B cell (primary cell): Measurements from ENCODE around the gene SLC9C1. TPM values are rescaled to one million over a fixed set of nuclear protein-coding genes. Genes with fewer than 3 reads are reported as not detected.

Experiments used
- ATAC-seq: fragments of 200-7000 bp; cut with Tn5 transposase; one replicate; pipeline ENCODE4 v1.10.0; 2021; ENCODE audit warnings: low read depth, mild to moderate bottlenecking, moderate number of reproducible peaks, moderate library complexity
- CTCF ChIA-PET: fragments of 350-600 bp; sonication (Branson Sonifier 250); formaldehyde crosslinking; loops from one replicate; lab custom pipeline; 2021; ENCODE audit warnings: antibody characterized with exemption, inconsistent platforms; lab: Charles Lee
- POLR2A ChIA-PET: fragments of 350-600 bp; sonication (Branson Sonifier 250); formaldehyde crosslinking; loops from one replicate; lab custom pipeline; 2021; ENCODE audit warnings: antibody characterized with exemption; lab: Charles Lee
- DNase-seq: peaks from one replicate; pipeline ENCODE4 v3.0.0; 2013
- H2AFZ ChIP-seq: 2 replicates; pipeline ENCODE4 v1.6.1; 2012; ENCODE audit warnings: mild to moderate bottlenecking, low read depth, low read length; ENCODE audit not compliant: insufficient read depth, poor library complexity, severe bottlenecking
- H3K27ac ChIP-seq, 2 donors: 1 replicate in 1 of 2; 2 replicates in 1 of 2; pipeline ENCODE4 v1.5.1; 2012 to 2013; ENCODE audit warnings: low read length in 2 of 2, mild to moderate bottlenecking in 2 of 2, moderate library complexity in 1 of 2
- H3K27me3 ChIP-seq, 4 experiments: fragments of 200-600 bp in 1 of 4; sonication (generic) in 1 of 4; replicated peaks in 1 of 4; 1 replicate in 2 of 4; 2 replicates in 2 of 4; pipeline versions ENCODE4 v1.6.1 to v1.7.0; 2013 to 2016; ENCODE audit warnings: low read length in 3 of 4, mild to moderate bottlenecking in 2 of 4, mixed read lengths in 1 of 4, moderate library complexity in 1 of 4; ENCODE audit not compliant: insufficient read depth in 4 of 4, control insufficient read depth in 3 of 4; ENCODE audit errors: control extremely low read depth in 1 of 4
- H3K36me3 ChIP-seq, 2 experiments: replicated peaks in 1 of 2; 1 replicate in 1 of 2; 2 replicates in 1 of 2; pipeline versions ENCODE4 v1.6.1 to v1.7.1; 2013; ENCODE audit warnings: low read length in 1 of 2; ENCODE audit not compliant: insufficient read depth in 2 of 2, control insufficient read depth in 1 of 2; ENCODE audit errors: control extremely low read depth in 1 of 2, extremely low read depth in 1 of 2
- H3K4me1 ChIP-seq, 2 donors: fragments of 200-600 bp in 1 of 2; sonication (generic) in 1 of 2; 1 replicate in 1 of 2; 2 replicates in 1 of 2; pipeline versions ENCODE4 v1.5.1 to v1.6.1; 2013 to 2017; ENCODE audit warnings: low read length in 2 of 2; ENCODE audit not compliant: control insufficient read depth in 2 of 2, insufficient read depth in 2 of 2
- H3K4me2 ChIP-seq: replicated peaks from 2 replicates; pipeline ENCODE3; 2012; ENCODE audit warnings: mild to moderate bottlenecking, low read depth, low read length; ENCODE audit not compliant: poor library complexity, severe bottlenecking
- H3K4me3 ChIP-seq, 5 experiments: fragments of 200-600 bp in 1 of 5; sonication (generic) in 1 of 5; 1 replicate in 3 of 5; 2 replicates in 2 of 5; pipeline versions ENCODE4 v1.5.1 to v1.7.0; 2011 to 2016; ENCODE audit warnings: low read length in 4 of 5, mild to moderate bottlenecking in 4 of 5, low read depth in 2 of 5, control low read depth in 1 of 5, moderate library complexity in 1 of 5; ENCODE audit not compliant: insufficient read depth in 1 of 5; ENCODE audit errors: control extremely low read depth in 1 of 5, extremely low read depth in 1 of 5
- H3K79me2 ChIP-seq: fragments of 200-600 bp; sonication (generic); one replicate; pipeline ENCODE4 v1.6.0; 2016; ENCODE audit warnings: low read length; ENCODE audit not compliant: control insufficient read depth, insufficient read depth
- H3K9ac ChIP-seq: fragments of 200-600 bp; sonication (generic); 2 replicates; pipeline ENCODE4 v1.6.1; 2017; ENCODE audit warnings: mild to moderate bottlenecking, low read length, moderate library complexity
- H3K9me3 ChIP-seq, 3 donors: one replicate each; pipeline versions ENCODE4 v1.6.1 to v1.7.1; 2013; ENCODE audit warnings: low read length in 2 of 3; ENCODE audit not compliant: control insufficient read depth in 2 of 3, insufficient read depth in 1 of 3; ENCODE audit errors: control extremely low read depth in 1 of 3
- H4K20me1 ChIP-seq: 2 replicates; pipeline ENCODE4 v1.6.0; 2012; ENCODE audit warnings: mild to moderate bottlenecking, low read length; ENCODE audit not compliant: insufficient read depth, control insufficient read depth, poor library complexity, severe bottlenecking
- H3K27ac Mint-ChIP-seq: one replicate; pipeline ENCODE4 v1.8.0; 2021; ENCODE audit warnings: mixed read lengths
- H3K27me3 Mint-ChIP-seq: one replicate; pipeline ENCODE4 v1.8.0; 2021; ENCODE audit warnings: mixed read lengths
- H3K4me1 Mint-ChIP-seq: one replicate; pipeline ENCODE4 v1.8.0; 2021; ENCODE audit warnings: mixed read lengths
- H3K4me3 Mint-ChIP-seq: one replicate; pipeline ENCODE4 v1.8.0; 2021; ENCODE audit warnings: mixed read lengths
- H3K9me3 Mint-ChIP-seq: one replicate; pipeline ENCODE4 v1.8.0; 2022; ENCODE audit warnings: mixed read lengths; ENCODE audit not compliant: insufficient read depth
- CTCF ChIP-seq: fragments of 200-600 bp; IDR thresholded peaks from one replicate; pipeline ENCODE4 v1.8.0; 2022; ENCODE audit warnings: antibody characterized with exemption, mild to moderate bottlenecking
- EZH2 ChIP-seq: IDR thresholded peaks from 2 replicates; pipeline ENCODE4 v1.6.1; 2012; ENCODE audit warnings: borderline replicate concordance, low read depth, mild to moderate bottlenecking, moderate library complexity, low read length; ENCODE audit not compliant: insufficient read depth, poor library complexity, severe bottlenecking
- WGBS: methylation state at CpG from one replicate; pipeline ENCODE4 v1.1.5; 2013; ENCODE audit warnings: missing lambda C conversion rate; ENCODE audit not compliant: insufficient coverage; 5-methylcytosine and 5-hydroxymethylcytosine counted together
- intact Hi-C: fragments of 100-400 bp; cut with micrococcal nuclease; formaldehyde crosslinking; loops from one replicate; pipeline ENCODE4 v1.10.0; 2022
- polyA plus RNA-seq: library from polyadenylated mRNA; depleted of rRNA; stranded (reverse); fragments of >200 nt; gene quantifications from 2 replicates; pipeline ENCODE4 v1.2.3, GENCODE V29; 2012
- total RNA-seq, 2 donors: library from RNA; stranded (reverse); fragments of 120-200 nt in 1 of 2; gene quantifications; 1 replicate in 1 of 2; 2 replicates in 1 of 2; pipeline versions ENCODE4 v1.2.3 to v1.2.4, GENCODE V29; 2013 to 2022

The SLC9C1 gene
- total and polyA plus RNA-seq, 2 donors (not counting 1 experiment from before 2014, with no cell fraction given), result 0.07 to 0.49 TPM

DNA sequence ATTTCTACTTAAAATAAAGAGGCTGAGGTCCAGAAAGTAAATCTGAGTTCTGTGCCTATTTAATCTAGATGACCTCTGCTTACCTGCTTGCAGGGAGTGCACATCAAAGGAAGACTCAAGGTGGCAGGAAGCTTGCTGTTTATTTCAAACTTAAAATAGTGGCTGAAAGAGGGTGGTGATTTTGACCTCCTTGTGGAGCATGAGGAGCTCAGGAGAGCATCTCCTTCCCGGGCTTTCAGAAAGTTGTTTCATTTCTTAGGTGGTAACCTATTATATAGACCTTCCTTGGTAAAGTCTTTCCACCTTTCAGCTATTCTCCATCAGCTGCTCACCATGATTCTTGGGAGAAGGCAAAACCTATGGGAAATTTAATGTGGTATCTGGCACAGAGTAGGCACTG, 161.5 kb downstream of the SLC9C1 start:
- H3K27me3 Mint-ChIP-seq, result no peaks in the 10 kb centered on the region
- Histone ChIP-seq H3K36me3 (no peaks in the 10 kb centered on the region), H3K9me3 (no peaks in the 10 kb centered on the region), H3K4me2 (peak overlapping the region; percentile 78), H3K27me3 (no peaks in the 10 kb centered on the region), H3K4me3 (peak overlapping the region; percentile 32 to 81 (median 59)), H3K4me1 (peaks cover 80 to 87% of the 10 kb centered on the region in 2 donors), H3K27ac (peak overlapping the region; percentile 66 to 90), H2AFZ (peak overlapping the region; percentile 40), H3K79me2 (peaks cover 15% of the 10 kb centered on the region), H3K9ac (peak overlapping the region; percentile 69), H4K20me1 (no peaks in the 10 kb centered on the region)
- H3K4me3 Mint-ChIP-seq, result peak overlapping the region; percentile 92
- CTCF ChIA-PET, result interaction anchor here (0.8 to 2.5 kb wide), 5 partner anchors 13 to 161 kb away, joined by 3 to 15 read pairs (median 6); partner anchors contain the start of gene SLC9C1
- DNase-seq (no peak), ATAC-seq (no peak)
- no peak for TF ChIP-seq CTCF
- no peak for TF ChIP-seq EZH2
- intact Hi-C loops, result loop anchor here (5.0 kb wide), 2 partner anchors 340 to 860 kb away; partner anchors contain the start of gene GTPBP8
- peaks cover 90% of the 10 kb centered on the region for H3K4me1 Mint-ChIP-seq
- WGBS, result no CpG with 5 or more reads among the region's 1 CpG
- POLR2A ChIA-PET, result no interaction called here
- no peaks in the 10 kb centered on the region for H3K9me3 Mint-ChIP-seq
- H3K27ac Mint-ChIP-seq, result peak overlapping the region; percentile 96

DNA sequence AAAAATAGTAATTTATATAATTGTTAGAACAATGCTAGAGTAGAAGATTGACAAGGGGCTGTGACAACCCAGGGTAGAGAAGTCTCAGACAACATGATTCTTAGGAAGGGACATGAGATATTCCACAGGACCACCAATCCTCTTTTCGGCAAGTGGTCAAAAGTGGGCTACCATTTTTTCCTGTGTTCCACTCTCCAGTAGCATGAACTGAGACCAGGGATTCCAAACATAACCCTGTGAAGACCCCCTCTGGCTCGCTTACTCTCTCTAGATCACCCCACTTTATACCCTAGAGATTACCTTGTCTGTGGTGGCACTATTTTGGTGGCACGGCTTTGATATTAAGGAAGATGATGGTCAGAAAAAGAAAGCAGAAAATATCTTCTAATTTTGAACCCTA, 161.9 kb downstream of the SLC9C1 start:
- no peak overlapping the region for H2AFZ ChIP-seq
- TF ChIP-seq CTCF (no peak), EZH2 (no peak)
- peak overlapping the region; percentile 87 for H3K27ac Mint-ChIP-seq
- H3K9me3 Mint-ChIP-seq, result no peaks in the 10 kb centered on the region
- peaks cover 15% of the 10 kb centered on the region for H3K79me2 ChIP-seq
- WGBS, result no CpG with 5 or more reads among the region's 3 CpGs
- H3K27ac ChIP-seq, result peak overlapping the region; percentile 66 to 90
- H3K4me3 Mint-ChIP-seq, result peak overlapping the region; percentile 92
- POLR2A ChIA-PET, result no interaction called here
- DNase-seq, result no peak
- H3K4me1 Mint-ChIP-seq, result peaks cover 90% of the 10 kb centered on the region
- no peaks in the 10 kb centered on the region for H3K9me3 ChIP-seq
- peak overlapping the region; percentile 69 for H3K9ac ChIP-seq
- peak overlapping the region; percentile 32 to 81 (median 59) for H3K4me3 ChIP-seq
- H3K4me2 ChIP-seq, result peak overlapping the region; percentile 78
- ATAC-seq, result no peak
- no peaks in the 10 kb centered on the region for H3K27me3 Mint-ChIP-seq
- intact Hi-C loops, result loop anchor here (5.0 kb wide), 2 partner anchors 340 to 860 kb away; partner anchors contain the start of gene GTPBP8
- CTCF ChIA-PET, result interaction anchor here (1.0 to 2.5 kb wide), 4 partner anchors 17 to 172 kb away, joined by 3 to 15 read pairs (median 7); partner anchors contain the start of gene SLC9C1
- no peaks in the 10 kb centered on the region for H3K36me3 ChIP-seq
- H3K4me1 ChIP-seq, result peaks cover 80 to 87% of the 10 kb centered on the region in 2 donors
- no peaks in the 10 kb centered on the region for H3K27me3 ChIP-seq
- H4K20me1 ChIP-seq, result no peaks in the 10 kb centered on the region
